NCI-H524 (cell line): ENCODE measurements around the gene CRTAC1.
"Not testable (repeated sequence)": the region's sequence is repeated elsewhere in the genome, so short reads cannot be mapped to it uniquely, and the experiment has no call there.

Experiments used
- DNase-seq, 2 experiments: peaks; one replicate each; lab custom pipeline; 2025; lab: John Stamatoyannopoulos, UW

CRTAC1 gene

GRCh38 chr10:97869091-97870042, 161.1 kb downstream of the CRTAC1 start:
- DNase-seq = peak; percentile 22 to 78

GRCh38 chr10:97868134-97868685, 162.2 kb downstream of the CRTAC1 start:
- DNase-seq = no peak

- no peak for DNase-seq
These were observed 163.1 kb downstream of the CRTAC1 start for GRCh38 chr10:97867220-97867800.

- DNase-seq = no peak
These were observed 163.7 kb downstream of the CRTAC1 start for GRCh38 chr10:97866524-97867219.

- DNase-seq = no peak
These were observed 164.9 kb downstream of the CRTAC1 start for GRCh38 chr10:97865488-97865887.

- no peak for DNase-seq
These were observed 166.6 kb downstream of the CRTAC1 start for GRCh38 chr10:97863808-97864207.

GRCh38 chr10:97861924-97862323, 168.5 kb downstream of the CRTAC1 start:
- no peak for DNase-seq

GRCh38 chr10:97861097-97861750, 169.2 kb downstream of the CRTAC1 start:
- no peak for DNase-seq

GRCh38 chr10:97858001-97858439, 172.4 kb downstream of the CRTAC1 start:
- DNase-seq = no peak

GRCh38 chr10:97854743-97855142, 175.7 kb downstream of the CRTAC1 start:
- DNase-seq = no peak

GRCh38 chr10:97852840-97853405, 177.5 kb downstream of the CRTAC1 start:
- peak; percentile 12 to 53 for DNase-seq

GRCh38 chr10:97852277-97852676, 178.1 kb downstream of the CRTAC1 start:
- DNase-seq = no peak

- peak in 1 of 2 experiments; percentile 55 for DNase-seq
These were observed 178.9 kb downstream of the CRTAC1 start for GRCh38 chr10:97851341-97852001.

- DNase-seq = peak in 1 of 2 experiments; percentile 21
These were observed 180.0 kb downstream of the CRTAC1 start for GRCh38 chr10:97850446-97850845.

GRCh38 chr10:97849687-97850402, 180.6 kb downstream of the CRTAC1 start, which contains the start of gene GOLGA7B:
GOLGA7B (plus strand) TSS chr10:97849843; CDS start chr10:97850304, 461 bp downstream.
- DNase-seq = peak; percentile 4 to 22

- peak; percentile 30 to 55 for DNase-seq
These were observed 181.2 kb downstream of the CRTAC1 start for GRCh38 chr10:97849103-97849686.

GRCh38 chr10:97844678-97845077, 185.7 kb downstream of the CRTAC1 start:
- no peak for DNase-seq

- not testable (repeated sequence) for DNase-seq
These were observed 186.4 kb downstream of the CRTAC1 start for GRCh38 chr10:97843972-97844371.

GRCh38 chr10:97843281-97843671, 187.1 kb downstream of the CRTAC1 start:
- DNase-seq = peak in 1 of 2 experiments; percentile 31
